ENCODE measurements around the gene GABRD. TPM values are rescaled to one million over a fixed set of nuclear protein-coding genes. Genes with fewer than 3 reads are reported as not detected.

Gene GABRD
- 1.7 to 2.0 TPM (median 1.8 TPM) in 3 replicates for total RNA-seq (2021)
- Bru-seq, nascent RNA, result percentile 11 among the genes with signal in this experiment
- long read RNA-seq, experiment 1, partial matches to known transcripts, result 0 of 1 reads
- long read RNA-seq, experiment 1, other reads (novel, unspliced or antisense), result 0 of 1 reads
- long read RNA-seq, experiment 2, partial matches to known transcripts, result 0 of 3 reads
- long read RNA-seq, experiment 2, other reads (novel, unspliced or antisense), result 0 of 3 reads
- long read RNA-seq, experiment 3, result 0 reads

GRCh38 chr1:2019172-2019543 lies at the start of gene GABRD:
GABRD (plus strand) TSS chr1:2019345; CDS start chr1:2019424, 79 bp downstream.
- no peaks in the 10 kb centered on the region for H3K36me3 Mint-ChIP-seq
- peaks cover 31% of the 10 kb centered on the region for H3K27me3 Mint-ChIP-seq (ENCODE audit: low read depth)
- peaks cover 8% of the 10 kb centered on the region for H3K4me1 Mint-ChIP-seq
- DNase-seq (ENCODE audit: low spot score) (peak; percentile 51), ATAC-seq (peak; percentile 56)
- TF ChIP-seq ZSCAN18 (CRISPR knock-in tag; IDR thresholded peaks at IDR 0.05), result no peak
- no peak for TF ChIP-seq ZNF425 (CRISPR knock-in tag; conservative IDR thresholded peaks at IDR 0.05)
- TF ChIP-seq EMX1 (CRISPR knock-in tag; IDR thresholded peaks at IDR 0.05), result no peak
- no peak for TF ChIP-seq MXD4 (CRISPR knock-in tag; IDR thresholded peaks at IDR 0.05; ENCODE audit: borderline replicate concordance)
- TF ChIP-seq NR1H2 (CRISPR knock-in tag; IDR thresholded peaks at IDR 0.05), result no peak
- TF ChIP-seq ZNF281 (CRISPR knock-in tag; IDR thresholded peaks at IDR 0.05), result no peak
- TF ChIP-seq CTCF (IDR thresholded peaks at IDR 0.05), result no peak
- no peak for TF ChIP-seq CDX4 (CRISPR knock-in tag; IDR thresholded peaks at IDR 0.05; ENCODE audit: borderline replicate concordance)
- TF ChIP-seq NR3C1 (CRISPR knock-in tag; conservative IDR thresholded peaks at IDR 0.05; ENCODE audit: low read depth), result no peak
- TF ChIP-seq ESRRA (CRISPR knock-in tag; IDR thresholded peaks at IDR 0.05; ENCODE audit: borderline replicate concordance), result no peak
- no peak for TF ChIP-seq TEAD1 (CRISPR knock-in tag; IDR thresholded peaks at IDR 0.05)
- no peak for TF ChIP-seq ATF3 (CRISPR knock-in tag; conservative IDR thresholded peaks at IDR 0.05)
- TF ChIP-seq PREB (CRISPR knock-in tag; IDR thresholded peaks at IDR 0.05; ENCODE audit: borderline replicate concordance), result no peak
- TF ChIP-seq SMAD4 (CRISPR knock-in tag; IDR thresholded peaks at IDR 0.05), result no peak
- no peak for TF ChIP-seq E2F4 (CRISPR knock-in tag; IDR thresholded peaks at IDR 0.05; ENCODE audit: borderline replicate concordance, low read depth)
- no peak for TF ChIP-seq FOXK1 (CRISPR knock-in tag; IDR thresholded peaks at IDR 0.05)
- H3K9me3 Mint-ChIP-seq, result no peaks in the 10 kb centered on the region
- H3K4me3 Mint-ChIP-seq, result peak within 1 kb of the TSS; percentile 79
- peak within 1 kb of the TSS; percentile 65; the same call in 1 of the 2 replicates for H3K27ac Mint-ChIP-seq
- ChIA-PET CTCF (interaction anchor here (0.8 to 7.9 kb wide), 8 partner anchors 13 to 121 kb away, joined by 3 to 89 read pairs (median 4); partner anchors contain the start of gene CFAP74), POLR2A (interaction anchor here (0.8 kb wide), 1 partner anchor 45 kb away, joined by 3 read pairs; no protein-coding TSS in a partner anchor)
